Thymus (tissue), 11 donors: ENCODE measurements around the gene EXOSC2. TPM values are rescaled to one million over a fixed set of nuclear protein-coding genes. Genes with fewer than 3 reads are reported as not detected.

Experiments used
- DNase-seq, 9 donors: peaks; one replicate each; pipeline ENCODE4 v3.0.0-alpha.2; 2013; ENCODE audit warnings: low spot score in 9 of 9, low read depth in 6 of 9, missing footprints in 1 of 9
- H3K27ac ChIP-seq, 2 donors: one replicate each; pipeline ENCODE4 v1.5.1; 2013; ENCODE audit warnings: control low read depth in 1 of 2, low read depth in 1 of 2, low read length in 1 of 2, mild to moderate bottlenecking in 1 of 2, moderate library complexity in 1 of 2
- H3K27me3 ChIP-seq, 2 donors: one replicate each; pipeline ENCODE4 v1.5.1; 2013; ENCODE audit warnings: low read length in 1 of 2; ENCODE audit not compliant: control insufficient read depth in 2 of 2, insufficient read depth in 1 of 2
- H3K36me3 ChIP-seq, 2 donors: one replicate each; pipeline ENCODE4 v1.5.1; 2013; ENCODE audit warnings: low read length in 1 of 2, mild to moderate bottlenecking in 1 of 2, moderate library complexity in 1 of 2; ENCODE audit not compliant: control insufficient read depth in 2 of 2, insufficient read depth in 2 of 2
- H3K4me1 ChIP-seq, 2 donors: one replicate each; pipeline ENCODE4 v1.5.1; 2013; ENCODE audit warnings: low read length in 2 of 2; ENCODE audit not compliant: control insufficient read depth in 2 of 2, insufficient read depth in 2 of 2
- H3K4me3 ChIP-seq, 2 donors: one replicate each; pipeline ENCODE4 v1.5.1; 2013; ENCODE audit warnings: low read length in 2 of 2, control low read depth in 1 of 2, mild to moderate bottlenecking in 1 of 2
- H3K9me3 ChIP-seq, 2 donors: one replicate each; pipeline ENCODE4 v1.5.1; 2013; ENCODE audit warnings: low read length in 1 of 2, mild to moderate bottlenecking in 1 of 2; ENCODE audit not compliant: control insufficient read depth in 2 of 2, insufficient read depth in 1 of 2
- WGBS: extraction: QIAGEN DNeasy Blood & Tissue Kit; methylation state at CpG from one replicate; pipeline ENCODE4 v1.1.7; 2013; 5-methylcytosine and 5-hydroxymethylcytosine counted together
- polyA plus RNA-seq: library from polyadenylated mRNA; stranded (reverse); fragments of 200-250 nt; gene quantifications from one replicate; pipeline ENCODE4 v1.2.3, GENCODE V29; 2013
- total RNA-seq: library from RNA; stranded (reverse); fragments of 120-200 nt; gene quantifications from one replicate; pipeline ENCODE4 v1.2.4, GENCODE V29; 2013
- donor health status: healthy.

The EXOSC2 gene
- total and polyA plus RNA-seq, 2 donors = 20.2 to 28.0 TPM

GRCh38 chr9:130745210-130745800 lies 51.7 kb downstream of the EXOSC2 start:
- no peaks in the 10 kb centered on the region for H3K36me3 ChIP-seq
- H3K4me1 ChIP-seq = no peaks in the 10 kb centered on the region
- H3K27me3 ChIP-seq = no peaks in the 10 kb centered on the region
- no peak overlapping the region for H3K27ac ChIP-seq
- no peak for DNase-seq
- H3K9me3 ChIP-seq = no peaks in the 10 kb centered on the region
- over 99% methylated on average over 5 of the region's 5 CpGs for WGBS
- no peak overlapping the region for H3K4me3 ChIP-seq

DNA sequence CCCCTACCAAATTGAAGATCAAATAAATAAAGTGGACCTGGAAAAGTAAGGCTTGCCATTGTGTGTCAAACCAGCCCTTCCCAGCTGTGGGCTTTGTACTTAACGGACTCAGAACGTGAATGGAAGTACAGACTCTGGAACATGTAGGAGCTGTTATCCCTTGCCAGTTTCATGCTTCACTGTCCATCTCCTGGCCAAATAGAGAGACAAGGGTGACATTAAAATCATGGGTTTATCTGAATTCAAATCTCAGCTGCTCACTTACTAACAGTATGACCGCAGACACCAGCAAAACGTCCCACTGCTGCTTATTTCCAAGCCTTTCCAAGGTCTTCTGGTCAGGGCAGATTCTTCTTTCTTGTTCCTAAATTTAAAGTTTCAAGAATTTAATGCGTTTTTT lies 52.2 kb downstream of the EXOSC2 start:
- no peak for DNase-seq
- Histone ChIP-seq H3K4me1 (no peaks in the 10 kb centered on the region), H3K36me3 (no peaks in the 10 kb centered on the region), H3K27me3 (no peaks in the 10 kb centered on the region), H3K27ac (no peak overlapping the region), H3K4me3 (no peak overlapping the region), H3K9me3 (no peaks in the 10 kb centered on the region)
- WGBS = 94% methylated on average over 5 of the region's 5 CpGs

- Histone ChIP-seq H3K27me3 (no peaks in the 10 kb centered on the region), H3K27ac (no peak overlapping the region), H3K4me3 (no peak overlapping the region), H3K9me3 (no peaks in the 10 kb centered on the region), H3K36me3 (no peaks in the 10 kb centered on the region), H3K4me1 (no peaks in the 10 kb centered on the region)
- no peak for DNase-seq
- WGBS = 98% methylated on average over 3 of the region's 3 CpGs
These were observed 53.0 kb downstream of the EXOSC2 start for GRCh38 chr9:130746434-130747212.

- Histone ChIP-seq H3K4me3 (no peak overlapping the region), H3K36me3 (no peaks in the 10 kb centered on the region), H3K4me1 (no peaks in the 10 kb centered on the region), H3K27ac (no peak overlapping the region), H3K27me3 (no peaks in the 10 kb centered on the region), H3K9me3 (no peaks in the 10 kb centered on the region)
- no peak for DNase-seq
- 98% methylated on average over 7 of the region's 7 CpGs for WGBS
These were observed 58.2 kb downstream of the EXOSC2 start for GRCh38 chr9:130751631-130752355.

Other genes with a start within 250 kb of the EXOSC2 start
- gene ASS1, start 248.8 kb upstream of the EXOSC2 start, total RNA-seq = 9.1 TPM
- 30.4 TPM for gene ASS1, start 248.8 kb upstream of the EXOSC2 start, polyA plus RNA-seq
- 26.1 TPM for gene FUBP3, start 114.2 kb upstream of the EXOSC2 start, total RNA-seq
- 24.2 TPM for gene FUBP3, start 114.2 kb upstream of the EXOSC2 start, polyA plus RNA-seq
- gene PRDM12, start 29.2 kb upstream of the EXOSC2 start, total RNA-seq = not detected
- gene PRDM12, start 29.2 kb upstream of the EXOSC2 start, polyA plus RNA-seq = 0.02 TPM
- gene ABL1, start 141.5 kb downstream of the EXOSC2 start, total RNA-seq = 9.5 TPM
- 21.1 TPM for gene ABL1, start 141.5 kb downstream of the EXOSC2 start, polyA plus RNA-seq
- gene QRFP, start 203.0 kb downstream of the EXOSC2 start, total RNA-seq = 0.05 TPM
- gene QRFP, start 203.0 kb downstream of the EXOSC2 start, polyA plus RNA-seq = 0.21 TPM
- 0.09 TPM for gene FIBCD1, start 245.5 kb downstream of the EXOSC2 start, total RNA-seq
- 0.05 TPM for gene FIBCD1, start 245.5 kb downstream of the EXOSC2 start, polyA plus RNA-seq